Thyroid gland (tissue), 4 donors: Measurements from ENCODE around the gene OTULIN. TPM values are rescaled to one million over a fixed set of nuclear protein-coding genes. Genes with fewer than 3 reads are reported as not detected.

Source experiments
- DNase-seq, 2 donors: peaks; one replicate each; pipeline ENCODE4 v3.0.0-alpha.2; 2019
- H3K27ac ChIP-seq, 3 donors: fragments of 200-600 bp; sonication (generic); 1 replicate in 2 of 3; 2 replicates in 1 of 3; pipeline ENCODE4 v1.5.1; 2016 to 2019; ENCODE audit warnings: mild to moderate bottlenecking in 1 of 3, moderate library complexity in 1 of 3
- H3K27me3 ChIP-seq: fragments of 200-600 bp; sonication (generic); one replicate; pipeline ENCODE4 v1.5.1; 2019
- H3K36me3 ChIP-seq, 2 donors: fragments of 200-600 bp; sonication (generic); one replicate each; pipeline ENCODE4 v1.5.1; 2016 to 2019
- H3K4me1 ChIP-seq, 2 donors: fragments of 200-600 bp; sonication (generic); one replicate each; pipeline ENCODE4 v1.5.1; 2017 to 2019
- H3K4me3 ChIP-seq, 3 donors: fragments of 200-600 bp; sonication (generic); replicated peaks in 1 of 3; 1 replicate in 2 of 3; 2 replicates in 1 of 3; pipeline ENCODE4 v1.5.1; 2016; ENCODE audit warnings: mild to moderate bottlenecking in 1 of 3
- H3K9me3 ChIP-seq: fragments of 200-600 bp; sonication (generic); one replicate; pipeline ENCODE4 v1.5.1; 2017
- POLR2A ChIP-seq, 2 donors: fragments of 450-650 bp; IDR thresholded peaks; one replicate each; pipeline ENCODE4 v1.6.1; 2017; ENCODE audit warnings: antibody characterized with exemption in 2 of 2, mild to moderate bottlenecking in 2 of 2, moderate library complexity in 1 of 2
- WGBS, 2 donors: methylation state at CpG; one replicate each; pipeline ENCODE4 v1.1.5; 2017; 5-methylcytosine and 5-hydroxymethylcytosine counted together
- intact Hi-C: fragments of 100-400 bp; cut with DNase I; formaldehyde crosslinking; loops from one replicate; pipeline ENCODE4 v1.15.1; 2023
- total RNA-seq, 4 donors: library from RNA; depleted of rRNA; stranded (reverse); fragments of >200 nt; gene quantifications; one replicate each; pipeline ENCODE4 v1.2.3, GENCODE V29; 2016
- TF ChIP-seq, protein P1 (sequence below), 6 experiments: fragments of 200-600 bp in 3 of 6; fragments of 450-650 bp in 3 of 6; sonication (generic) in 3 of 6; IDR thresholded peaks; one replicate each; pipeline ENCODE4 v1.5.1; 2016 to 2019; ENCODE audit warnings: antibody characterized with exemption in 6 of 6, mild to moderate bottlenecking in 2 of 6, inconsistent platforms in 1 of 6, moderate library complexity in 1 of 6

The OTULIN gene
- total RNA-seq, 4 donors from 2014 or later = 18.0 to 42.7 (median 30.7) TPM

GRCh38 chr5:14727428-14727865 is 62.9 kb downstream of the OTULIN start:
- 8 to 11% methylated on average over 7 of the region's 7 CpGs for WGBS, 2 donors
- Histone ChIP-seq H3K27me3 (no peaks in the 10 kb centered on the region), H3K9me3 (no peaks in the 10 kb centered on the region), H3K4me1 (no peaks in the 10 kb centered on the region), H3K36me3 (peaks cover 0 to 5% of the 10 kb centered on the region in 2 donors), H3K4me3 (no peak overlapping the region), H3K27ac (no peak overlapping the region)
- intact Hi-C loops = loop anchor here (5.0 kb wide), 1 partner anchor 285 kb away; no protein-coding TSS in a partner anchor
- peak; percentile 65 to 83 for DNase-seq
- TF ChIP-seq, protein P1, sequence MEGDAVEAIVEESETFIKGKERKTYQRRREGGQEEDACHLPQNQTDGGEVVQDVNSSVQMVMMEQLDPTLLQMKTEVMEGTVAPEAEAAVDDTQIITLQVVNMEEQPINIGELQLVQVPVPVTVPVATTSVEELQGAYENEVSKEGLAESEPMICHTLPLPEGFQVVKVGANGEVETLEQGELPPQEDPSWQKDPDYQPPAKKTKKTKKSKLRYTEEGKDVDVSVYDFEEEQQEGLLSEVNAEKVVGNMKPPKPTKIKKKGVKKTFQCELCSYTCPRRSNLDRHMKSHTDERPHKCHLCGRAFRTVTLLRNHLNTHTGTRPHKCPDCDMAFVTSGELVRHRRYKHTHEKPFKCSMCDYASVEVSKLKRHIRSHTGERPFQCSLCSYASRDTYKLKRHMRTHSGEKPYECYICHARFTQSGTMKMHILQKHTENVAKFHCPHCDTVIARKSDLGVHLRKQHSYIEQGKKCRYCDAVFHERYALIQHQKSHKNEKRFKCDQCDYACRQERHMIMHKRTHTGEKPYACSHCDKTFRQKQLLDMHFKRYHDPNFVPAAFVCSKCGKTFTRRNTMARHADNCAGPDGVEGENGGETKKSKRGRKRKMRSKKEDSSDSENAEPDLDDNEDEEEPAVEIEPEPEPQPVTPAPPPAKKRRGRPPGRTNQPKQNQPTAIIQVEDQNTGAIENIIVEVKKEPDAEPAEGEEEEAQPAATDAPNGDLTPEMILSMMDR (IDR thresholded peaks at IDR 0.05) = peak; percentile 83 to 93 (median 90)
- no peak for TF ChIP-seq POLR2A (IDR thresholded peaks at IDR 0.05)

GRCh38 chr5:14727928-14728458 is 63.5 kb downstream of the OTULIN start:
- Histone ChIP-seq H3K36me3 (peaks cover 0 to 5% of the 10 kb centered on the region in 2 donors), H3K27me3 (no peaks in the 10 kb centered on the region), H3K9me3 (no peaks in the 10 kb centered on the region), H3K4me3 (no peak overlapping the region), H3K4me1 (no peaks in the 10 kb centered on the region), H3K27ac (peak overlapping the region in 1 of 3 donors; percentile 13)
- no peak for TF ChIP-seq POLR2A (IDR thresholded peaks at IDR 0.05)
- TF ChIP-seq, protein P1 (IDR thresholded peaks at IDR 0.05) = no peak
- no peak for DNase-seq
- WGBS, 2 donors = 90 to 93% methylated on average over 7 of the region's 7 CpGs
- intact Hi-C loops = loop anchor here (5.0 kb wide), 1 partner anchor 284 kb away; no protein-coding TSS in a partner anchor

GRCh38 chr5:14728459-14728938 is 64.0 kb downstream of the OTULIN start:
- no peaks in the 10 kb centered on the region for H3K9me3 ChIP-seq
- DNase-seq = no peak
- 87% methylated on average over 15 of the region's 15 CpGs for WGBS, 2 donors
- H3K36me3 ChIP-seq = peaks cover 0 to 5% of the 10 kb centered on the region in 2 donors
- H3K27ac ChIP-seq = peak overlapping the region in 1 of 3 donors; percentile 13
- H3K4me3 ChIP-seq = no peak overlapping the region
- no peaks in the 10 kb centered on the region for H3K4me1 ChIP-seq
- intact Hi-C loops = loop anchor here (5.0 kb wide), 1 partner anchor 284 kb away; no protein-coding TSS in a partner anchor
- H3K27me3 ChIP-seq = no peaks in the 10 kb centered on the region
- TF ChIP-seq, protein P1 (IDR thresholded peaks at IDR 0.05) = no peak
- no peak for TF ChIP-seq POLR2A (IDR thresholded peaks at IDR 0.05)

- peaks cover 0 to 5% of the 10 kb centered on the region in 2 donors for H3K36me3 ChIP-seq
- H3K4me3 ChIP-seq = no peak overlapping the region
- TF ChIP-seq, protein P1 (IDR thresholded peaks at IDR 0.05) = no peak
- TF ChIP-seq POLR2A (IDR thresholded peaks at IDR 0.05) = no peak
- intact Hi-C loops = loop anchor here (5.0 to 10.0 kb wide), 2 partner anchors 135 to 283 kb away; no protein-coding TSS in a partner anchor
- 88 to 94% methylated on average over 18 of the region's 18 CpGs for WGBS, 2 donors
- H3K27ac ChIP-seq = no peak overlapping the region
- no peaks in the 10 kb centered on the region for H3K4me1 ChIP-seq
- no peaks in the 10 kb centered on the region for H3K27me3 ChIP-seq
- DNase-seq = no peak
- H3K9me3 ChIP-seq = no peaks in the 10 kb centered on the region
These were observed 65.2 kb downstream of the OTULIN start for GRCh38 chr5:14729448-14730385.
